Stomach (tissue), 4 donors: Measurements from ENCODE around the gene RPN1.

Experiments
- CTCF ChIP-seq, 7 experiments: fragments of 450-650 bp in 4 of 7; fragments of 200-600 bp in 3 of 7; sonication (generic) in 3 of 7; IDR thresholded peaks; one replicate each; pipeline ENCODE4 v1.5.1; 2016 to 2019; ENCODE audit warnings: antibody characterized with exemption in 7 of 7, control low read depth in 2 of 7, mild to moderate bottlenecking in 1 of 7
- POLR2A ChIP-seq, 4 donors: fragments of 450-650 bp; IDR thresholded peaks; one replicate each; pipeline ENCODE4 v1.6.1; 2016; ENCODE audit warnings: antibody characterized with exemption in 4 of 4, control low read depth in 2 of 4, mild to moderate bottlenecking in 1 of 4, moderate library complexity in 1 of 4
- POLR2AphosphoS5 ChIP-seq, 3 donors: sonication (generic); formaldehyde crosslinking; IDR thresholded peaks; one replicate each; pipeline ENCODE4 v1.6.1; 2016; ENCODE audit warnings: antibody characterized with exemption in 3 of 3

- TF ChIP-seq CTCF (IDR thresholded peaks at IDR 0.05) (no peak), POLR2A (IDR thresholded peaks at IDR 0.05) (no peak), POLR2AphosphoS5 (IDR thresholded peaks at IDR 0.05) (no peak)
These were observed 45.2 kb downstream of the RPN1 start for GRCh38 chr3:128605091-128606046.
